WTC11 (cell line): ENCODE data around the gene FURIN. TPM values are rescaled to one million over a fixed set of nuclear protein-coding genes. Genes with fewer than 3 reads are reported as not detected.

ENCODE experiments used
- ATAC-seq: fragments of 200-7000 bp; cut with Tn5 transposase; 2 replicates; pipeline ENCODE4 v1.10.0; 2021; ENCODE audit warnings: mild to moderate bottlenecking, moderate library complexity
- CTCF ChIA-PET: fragments of 300-600 bp; sonication (Branson Sonifier 250); formaldehyde crosslinking; loops from one replicate; lab custom pipeline; 2021; ENCODE audit warnings: antibody characterized with exemption; lab: Charles Lee
- POLR2A ChIA-PET: fragments of 350-600 bp; sonication (Branson Sonifier 250); formaldehyde crosslinking; loops from one replicate; lab custom pipeline; 2021; ENCODE audit warnings: antibody characterized with exemption; lab: Charles Lee
- DNase-seq: peaks from one replicate; pipeline ENCODE4 v3.0.0; 2021; ENCODE audit warnings: low spot score
- H3K27ac Mint-ChIP-seq: 2 replicates; pipeline ENCODE4 v1.8.0; 2021; ENCODE audit warnings: mixed read lengths
- H3K27me3 Mint-ChIP-seq: 2 replicates; pipeline ENCODE4 v1.8.0; 2021; ENCODE audit warnings: low read depth, mild to moderate bottlenecking, moderate library complexity, mixed read lengths
- H3K36me3 Mint-ChIP-seq: 2 replicates; pipeline ENCODE4 v1.8.0; 2021; ENCODE audit warnings: mixed read lengths
- H3K4me1 Mint-ChIP-seq: 2 replicates; pipeline ENCODE4 v1.8.0; 2022; ENCODE audit warnings: mixed read lengths
- H3K4me3 Mint-ChIP-seq: 2 replicates; pipeline ENCODE4 v1.8.0; 2021; ENCODE audit warnings: mild to moderate bottlenecking, moderate library complexity, mixed read lengths
- H3K9me3 Mint-ChIP-seq: 2 replicates; pipeline ENCODE4 v1.8.0; 2021; ENCODE audit warnings: mixed read lengths
- ATF1 ChIP-seq: sonication (generic); formaldehyde crosslinking; IDR thresholded peaks from 2 replicates; pipeline ENCODE4 v1.8.1; 2023; ENCODE audit warnings: mild to moderate bottlenecking, moderate library complexity, missing genetic modification reagents
- CDX4 ChIP-seq: fragments of 250-450 bp; sonication (Bioruptor Pico); IDR thresholded peaks from 2 replicates; pipeline ENCODE4 v1.9.0; 2021; ENCODE audit warnings: moderate library complexity, mild to moderate bottlenecking, inconsistent platforms, borderline replicate concordance
- CREM ChIP-seq: sonication (generic); formaldehyde crosslinking; IDR thresholded peaks from 2 replicates; pipeline ENCODE4 v1.8.1; 2022; ENCODE audit warnings: mild to moderate bottlenecking, missing genetic modification reagents, moderate library complexity
- E2F5 ChIP-seq: sonication (generic); formaldehyde crosslinking; IDR thresholded peaks from 2 replicates; pipeline ENCODE4 v1.8.1; 2022; ENCODE audit warnings: mild to moderate bottlenecking, moderate library complexity, missing genetic modification reagents
- EMX1 ChIP-seq: fragments of 250-450 bp; sonication (Bioruptor Pico); IDR thresholded peaks from 2 replicates; pipeline ENCODE4 v1.8.0; 2021; ENCODE audit warnings: mild to moderate bottlenecking
- ERG ChIP-seq: fragments of 250-450 bp; sonication (Bioruptor Pico); IDR thresholded peaks from 2 replicates; pipeline ENCODE4 v1.8.0; 2021; ENCODE audit warnings: mild to moderate bottlenecking
- JAZF1 ChIP-seq: fragments of 250-450 bp; sonication (Bioruptor Pico); IDR thresholded peaks from 2 replicates; pipeline ENCODE4 v1.9.0; 2021; ENCODE audit warnings: moderate library complexity, mild to moderate bottlenecking, inconsistent platforms
- NFATC4 ChIP-seq: fragments of 250-450 bp; sonication (Bioruptor Pico); IDR thresholded peaks from 2 replicates; pipeline ENCODE4 v1.9.0; 2021; ENCODE audit warnings: mild to moderate bottlenecking
- PRRX2 ChIP-seq: fragments of 250-450 bp; sonication (Bioruptor Pico); IDR thresholded peaks from 2 replicates; pipeline ENCODE4 v1.8.0; 2021; ENCODE audit warnings: mild to moderate bottlenecking
- RORB ChIP-seq: fragments of 250-450 bp; sonication (Bioruptor Pico); IDR thresholded peaks from 2 replicates; pipeline ENCODE4 v1.9.0; 2021; ENCODE audit warnings: mild to moderate bottlenecking
- ZNF396 ChIP-seq: fragments of 250-450 bp; sonication (Bioruptor Pico); IDR thresholded peaks from 2 replicates; pipeline ENCODE4 v1.8.0; 2021; ENCODE audit warnings: mild to moderate bottlenecking, moderate library complexity, borderline replicate concordance
- ZNF416 ChIP-seq: fragments of 250-450 bp; sonication (Bioruptor Pico); IDR thresholded peaks from 2 replicates; pipeline ENCODE4 v1.9.0; 2021; ENCODE audit warnings: mild to moderate bottlenecking, inconsistent platforms
- ZNF423 ChIP-seq: fragments of 250-450 bp; sonication (Bioruptor Pico); IDR thresholded peaks from 2 replicates; pipeline ENCODE4 v2.1.2; 2022; ENCODE audit warnings: mild to moderate bottlenecking, moderate library complexity
- total RNA-seq: library from RNA; stranded (reverse); gene quantifications from 3 replicates; pipeline ENCODE4 v1.2.3, GENCODE V29; 2021
- TF ChIP-seq, protein P1 (sequence below): sonication (generic); formaldehyde crosslinking; IDR thresholded peaks from 2 replicates; pipeline ENCODE4 v1.8.1; 2022; ENCODE audit warnings: low read depth, mild to moderate bottlenecking, moderate library complexity, missing genetic modification reagents, borderline replicate concordance
- TF ChIP-seq, protein P2 (sequence below): fragments of 250-450 bp; sonication (Bioruptor Pico); IDR thresholded peaks from 2 replicates; pipeline ENCODE4 v2.1.2; 2022; ENCODE audit warnings: mild to moderate bottlenecking, moderate library complexity
- TF ChIP-seq, protein P3 (sequence below): sonication (generic); formaldehyde crosslinking; IDR thresholded peaks from 2 replicates; pipeline ENCODE4 v1.8.0; 2022; ENCODE audit warnings: missing genetic modification reagents

Gene FURIN
- total RNA-seq, 1 experiment from 2014 or later, result 46.3 TPM

- TF ChIP-seq ZNF396 (no peak), RORB (CRISPR knock-in tag) (no peak), E2F5 (CRISPR knock-in tag) (no peak), ZNF423 (CRISPR knock-in tag) (no peak), NFATC4 (CRISPR knock-in tag) (no peak)
- TF ChIP-seq, all 79 proteins: peak for 0
Observed at GRCh38 chr15:90866800-90867199, 1.6 kb upstream of the FURIN start (continued).

- CTCF ChIA-PET, result interaction anchor here (0.6 to 4.9 kb wide), 8 partner anchors 9 to 66 kb away, joined by 3 to 27 read pairs (median 4); partner anchors contain the start of genes HDDC3 and UNC45A
- peaks cover 56% of the 10 kb centered on the region for H3K4me1 Mint-ChIP-seq
Observed at GRCh38 chr15:90869140-90869541, 753 bp downstream of the FURIN start.

More at GRCh38 chr15:90869140-90869541, 753 bp downstream of the FURIN start:
- ATAC-seq (no peak), DNase-seq (no peak)
- Mint-ChIP-seq H3K27me3 (no peaks in the 10 kb centered on the region; the same call in 1 of the 2 replicates), H3K9me3 (no peaks in the 10 kb centered on the region), H3K27ac (peak overlapping the region; percentile 91; the same call in 1 of the 2 replicates), H3K36me3 (no peaks in the 10 kb centered on the region), H3K4me3 (peak overlapping the region; percentile 16; the same call in 1 of the 2 replicates)
- POLR2A ChIA-PET, result interaction anchor here (2.3 to 4.6 kb wide), 2 partner anchors 16 to 30 kb away, joined by 8 to 22 read pairs; partner anchors contain the start of gene FES
- TF ChIP-seq ZNF416 (CRISPR knock-in tag) (no peak), PRRX2 (CRISPR knock-in tag) (no peak), ATF1 (CRISPR knock-in tag) (no peak), EMX1 (CRISPR knock-in tag) (no peak), RORB (CRISPR knock-in tag) (no peak), JAZF1 (no peak), ERG (no peak), CREM (no peak), CDX4 (CRISPR knock-in tag) (no peak)
- TF ChIP-seq, protein P1, sequence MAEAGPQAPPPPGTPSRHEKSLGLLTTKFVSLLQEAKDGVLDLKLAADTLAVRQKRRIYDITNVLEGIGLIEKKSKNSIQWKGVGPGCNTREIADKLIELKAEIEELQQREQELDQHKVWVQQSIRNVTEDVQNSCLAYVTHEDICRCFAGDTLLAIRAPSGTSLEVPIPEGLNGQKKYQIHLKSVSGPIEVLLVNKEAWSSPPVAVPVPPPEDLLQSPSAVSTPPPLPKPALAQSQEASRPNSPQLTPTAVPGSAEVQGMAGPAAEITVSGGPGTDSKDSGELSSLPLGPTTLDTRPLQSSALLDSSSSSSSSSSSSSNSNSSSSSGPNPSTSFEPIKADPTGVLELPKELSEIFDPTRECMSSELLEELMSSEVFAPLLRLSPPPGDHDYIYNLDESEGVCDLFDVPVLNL (CRISPR knock-in tag), result no peak
- TF ChIP-seq, protein P2, sequence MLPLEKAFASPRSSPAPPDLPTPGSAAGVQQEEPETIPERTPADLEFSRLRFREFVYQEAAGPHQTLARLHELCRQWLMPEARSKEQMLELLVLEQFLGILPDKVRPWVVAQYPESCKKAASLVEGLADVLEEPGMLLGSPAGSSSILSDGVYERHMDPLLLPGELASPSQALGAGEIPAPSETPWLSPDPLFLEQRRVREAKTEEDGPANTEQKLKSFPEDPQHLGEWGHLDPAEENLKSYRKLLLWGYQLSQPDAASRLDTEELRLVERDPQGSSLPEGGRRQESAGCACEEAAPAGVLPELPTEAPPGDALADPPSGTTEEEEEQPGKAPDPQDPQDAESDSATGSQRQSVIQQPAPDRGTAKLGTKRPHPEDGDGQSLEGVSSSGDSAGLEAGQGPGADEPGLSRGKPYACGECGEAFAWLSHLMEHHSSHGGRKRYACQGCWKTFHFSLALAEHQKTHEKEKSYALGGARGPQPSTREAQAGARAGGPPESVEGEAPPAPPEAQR (CRISPR knock-in tag), result no peak
- TF ChIP-seq, protein P3, sequence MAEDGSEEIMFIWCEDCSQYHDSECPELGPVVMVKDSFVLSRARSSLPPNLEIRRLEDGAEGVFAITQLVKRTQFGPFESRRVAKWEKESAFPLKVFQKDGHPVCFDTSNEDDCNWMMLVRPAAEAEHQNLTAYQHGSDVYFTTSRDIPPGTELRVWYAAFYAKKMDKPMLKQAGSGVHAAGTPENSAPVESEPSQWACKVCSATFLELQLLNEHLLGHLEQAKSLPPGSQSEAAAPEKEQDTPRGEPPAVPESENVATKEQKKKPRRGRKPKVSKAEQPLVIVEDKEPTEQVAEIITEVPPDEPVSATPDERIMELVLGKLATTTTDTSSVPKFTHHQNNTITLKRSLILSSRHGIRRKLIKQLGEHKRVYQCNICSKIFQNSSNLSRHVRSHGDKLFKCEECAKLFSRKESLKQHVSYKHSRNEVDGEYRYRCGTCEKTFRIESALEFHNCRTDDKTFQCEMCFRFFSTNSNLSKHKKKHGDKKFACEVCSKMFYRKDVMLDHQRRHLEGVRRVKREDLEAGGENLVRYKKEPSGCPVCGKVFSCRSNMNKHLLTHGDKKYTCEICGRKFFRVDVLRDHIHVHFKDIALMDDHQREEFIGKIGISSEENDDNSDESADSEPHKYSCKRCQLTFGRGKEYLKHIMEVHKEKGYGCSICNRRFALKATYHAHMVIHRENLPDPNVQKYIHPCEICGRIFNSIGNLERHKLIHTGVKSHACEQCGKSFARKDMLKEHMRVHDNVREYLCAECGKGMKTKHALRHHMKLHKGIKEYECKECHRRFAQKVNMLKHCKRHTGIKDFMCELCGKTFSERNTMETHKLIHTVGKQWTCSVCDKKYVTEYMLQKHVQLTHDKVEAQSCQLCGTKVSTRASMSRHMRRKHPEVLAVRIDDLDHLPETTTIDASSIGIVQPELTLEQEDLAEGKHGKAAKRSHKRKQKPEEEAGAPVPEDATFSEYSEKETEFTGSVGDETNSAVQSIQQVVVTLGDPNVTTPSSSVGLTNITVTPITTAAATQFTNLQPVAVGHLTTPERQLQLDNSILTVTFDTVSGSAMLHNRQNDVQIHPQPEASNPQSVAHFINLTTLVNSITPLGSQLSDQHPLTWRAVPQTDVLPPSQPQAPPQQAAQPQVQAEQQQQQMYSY (CRISPR knock-in tag), result no peak
